K562 (cell line): ENCODE data around the gene SLC25A42. TPM values are rescaled to one million over a fixed set of nuclear protein-coding genes. Genes with fewer than 3 reads are reported as not detected.
A peak's percentile ranks its signal among the peaks of the same experiment; 100 is the strongest.

Experiments
- AFF1 ChIP-seq, 2 experiments: fragments of 450-650 bp; IDR thresholded peaks; 2 replicates each; pipeline ENCODE4 v1.6.1; 2018; ENCODE audit warnings: mild to moderate bottlenecking in 2 of 2, low read depth in 1 of 2; ENCODE audit not compliant: partially characterized antibody in 2 of 2
- AFF4 ChIP-seq: sonication (generic); formaldehyde crosslinking; IDR thresholded peaks from 2 replicates; pipeline ENCODE4 v1.8.0; 2023; ENCODE audit warnings: mild to moderate bottlenecking, missing genetic modification reagents
- CTCF ChIP-seq, 3 experiments: IDR thresholded peaks in 2 of 3; conservative IDR thresholded peaks in 1 of 3; 2 replicates each; pipeline ENCODE4 v1.5.1; 2011 to 2012; ENCODE audit warnings: low read length in 3 of 3, mild to moderate bottlenecking in 3 of 3, control low read depth in 2 of 3, improper control_type of control experiment in 1 of 3, inconsistent platforms in 1 of 3, low read depth in 1 of 3, mixed read lengths in 1 of 3, moderate library complexity in 1 of 3; ENCODE audit not compliant: insufficient read depth in 2 of 3
- DPF2 ChIP-seq: fragments of 450-650 bp; IDR thresholded peaks from 2 replicates; pipeline ENCODE4 v1.6.1; 2016
- FOSL1 ChIP-seq: fragments of 200-800 bp; sonication (Bioruptor generic); conservative IDR thresholded peaks from 2 replicates; pipeline ENCODE4 v1.6.1; 2016; ENCODE audit warnings: missing genetic modification characterization, missing compliant biosample characterization
- MYC ChIP-seq, 2 experiments: fragments of 250-450 bp in 1 of 2; sonication (Bioruptor Pico) in 1 of 2; IDR thresholded peaks; 2 replicates each; pipeline versions ENCODE4 v1.5.1 to v1.6.1; 2012 to 2021; ENCODE audit warnings: low read depth in 2 of 2, borderline replicate concordance in 1 of 2, improper control_type of control experiment in 1 of 2, low read length in 1 of 2, mild to moderate bottlenecking in 1 of 2, moderate library complexity in 1 of 2
- TFAM ChIP-seq: fragments of 250-450 bp; sonication (Bioruptor Pico); conservative IDR thresholded peaks from 2 replicates; pipeline ENCODE4 v1.5.0; 2021; ENCODE audit warnings: mild to moderate bottlenecking, moderate library complexity
- THAP12 ChIP-seq: fragments of 250-450 bp; sonication (Bioruptor Pico); IDR thresholded peaks from 2 replicates; pipeline ENCODE4 v1.9.0; 2021; ENCODE audit warnings: mild to moderate bottlenecking, inconsistent platforms
- ZNF134 ChIP-seq: fragments of 250-450 bp; sonication (Bioruptor Pico); conservative IDR thresholded peaks from 2 replicates; pipeline ENCODE4 v1.4.0; 2020
- ZNF184 ChIP-seq: sonication (generic); formaldehyde crosslinking; IDR thresholded peaks from 2 replicates; pipeline ENCODE4 v1.5.0; 2020; ENCODE audit warnings: missing genetic modification reagents
- polyA plus RNA-seq, 8 experiments: library from polyadenylated mRNA; depleted of rRNA in 4 of 8; stranded (reverse) in 5 of 8; unstranded in 3 of 8; fragments of >200 nt; fragmentation: Nextera tagmentation in 2 of 8; fragmentation: Illumina TruSeq in 1 of 8; extraction: Ambion mirVana in 2 of 8; extraction: Trizol in 1 of 8; gene quantifications; 2 replicates each; pipeline versions ENCODE4 v1.2.1 to v1.2.3, GENCODE V29; 2011 to 2014; ENCODE audit warnings: inconsistent platforms in 1 of 8, missing spikeins in 1 of 8
- total RNA-seq, 7 experiments: library from RNA; depleted of rRNA in 6 of 7; stranded (reverse); fragments of >200 nt in 6 of 7; fragmentation: Illumina TruSeq in 2 of 7; extraction: Trizol in 2 of 7; gene quantifications; 2 replicates each; pipeline versions ENCODE4 v1.2.1 to v1.2.3, GENCODE V29; 2011 to 2021; ENCODE audit warnings: low replicate concordance in 1 of 7

Gene SLC25A42
- total and polyA plus RNA-seq, 9 of the 15 experiments (the other 6 are each of a cell fraction or from before 2014, with no cell fraction given) = 0.59 to 32.2 (median 14.1) TPM

GRCh38 chr19:19120308-19121231 lies 56.8 kb downstream of the SLC25A42 start (continued):
- TF ChIP-seq AFF4 (CRISPR knock-in tag) (no peak), FOSL1 (tag) (no peak), TFAM (CRISPR knock-in tag) (no peak), DPF2 (peak; percentile 43; the same call in 1 of the 2 replicates), MYC (IDR thresholded peaks at IDR 0.05; ENCODE audit: low read depth, low read length) (peak; percentile 41; the same call in 1 of the 2 replicates), MYC (CRISPR knock-in tag; IDR thresholded peaks at IDR 0.05; ENCODE audit: borderline replicate concordance, low read depth) (no peak), CTCF (IDR thresholded peaks at IDR 0.05 in 2 of 3, conservative IDR thresholded peaks at IDR 0.05 in 1 of 3; ENCODE audit: insufficient read depth in 2 of 3, low read depth in 1 of 3, low read length in 3 of 3) (no peak), ZNF184 (CRISPR knock-in tag) (no peak), AFF1 (IDR thresholded peaks at IDR 0.05; ENCODE audit: low read depth in 1 of 2, partially characterized antibody in 2 of 2) (no peak), THAP12 (CRISPR knock-in tag) (no peak), ZNF134 (CRISPR knock-in tag) (no peak)
